Renal pelvis (tissue), 4 donors: ENCODE measurements around the gene KCNC1. TPM values are rescaled to one million over a fixed set of nuclear protein-coding genes. Genes with fewer than 3 reads are reported as not detected.
A peak's percentile ranks its signal among the peaks of the same experiment; 100 is the strongest.

Source experiments
- DNase-seq: peaks from one replicate; pipeline ENCODE4 v3.0.0-alpha.2; 2013
- polyA plus RNA-seq, 3 donors: library from polyadenylated mRNA; unstranded; fragments of 120-200 nt; gene quantifications; one replicate each; pipeline ENCODE4 v1.2.1, GENCODE V29; 2013; ENCODE audit not compliant: insufficient read length in 3 of 3

Gene KCNC1
- polyA plus RNA-seq, 3 donors = 1.1 to 1.8 (median 1.7) TPM

DNA sequence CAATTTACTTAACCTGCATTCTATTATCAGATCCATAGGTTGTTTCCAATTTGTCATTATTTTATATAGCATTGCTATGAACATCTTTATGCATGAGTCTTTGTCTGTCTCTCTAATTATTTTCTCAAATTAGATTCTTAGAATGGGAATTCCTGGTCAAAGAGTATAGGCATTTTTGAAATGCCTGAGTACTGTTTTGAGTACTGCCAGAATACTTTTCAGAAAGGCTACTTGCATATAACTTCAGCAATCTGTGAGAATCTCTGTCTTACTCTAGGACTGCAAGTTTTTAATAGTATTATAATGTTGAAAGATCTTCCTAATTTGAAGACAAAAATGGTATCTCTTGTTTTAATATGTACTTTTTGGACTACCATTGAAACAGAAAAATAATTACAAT lies 56.6 kb downstream of the KCNC1 start:
- DNase-seq = no peak

DNA sequence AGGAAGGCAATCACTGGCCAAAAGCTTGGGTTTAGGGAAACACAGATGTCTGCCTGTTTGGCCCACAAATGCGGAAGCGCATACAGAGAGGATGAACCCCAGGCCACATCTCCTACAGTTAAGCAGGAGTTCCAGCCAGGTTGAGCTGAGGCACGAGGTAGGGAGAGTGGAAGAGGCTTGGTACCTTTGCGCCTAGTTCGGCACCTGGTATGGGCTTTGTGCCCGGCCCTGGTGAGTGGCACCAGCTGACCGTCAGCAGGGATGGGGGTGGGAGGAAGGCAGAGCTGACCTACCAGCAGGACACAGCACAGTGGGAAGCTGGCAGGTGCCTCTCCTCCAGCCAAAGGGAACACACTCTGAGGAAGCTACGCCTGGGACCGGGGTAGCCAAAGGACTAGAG lies 57.6 kb downstream of the KCNC1 start:
- DNase-seq = no peak

DNA sequence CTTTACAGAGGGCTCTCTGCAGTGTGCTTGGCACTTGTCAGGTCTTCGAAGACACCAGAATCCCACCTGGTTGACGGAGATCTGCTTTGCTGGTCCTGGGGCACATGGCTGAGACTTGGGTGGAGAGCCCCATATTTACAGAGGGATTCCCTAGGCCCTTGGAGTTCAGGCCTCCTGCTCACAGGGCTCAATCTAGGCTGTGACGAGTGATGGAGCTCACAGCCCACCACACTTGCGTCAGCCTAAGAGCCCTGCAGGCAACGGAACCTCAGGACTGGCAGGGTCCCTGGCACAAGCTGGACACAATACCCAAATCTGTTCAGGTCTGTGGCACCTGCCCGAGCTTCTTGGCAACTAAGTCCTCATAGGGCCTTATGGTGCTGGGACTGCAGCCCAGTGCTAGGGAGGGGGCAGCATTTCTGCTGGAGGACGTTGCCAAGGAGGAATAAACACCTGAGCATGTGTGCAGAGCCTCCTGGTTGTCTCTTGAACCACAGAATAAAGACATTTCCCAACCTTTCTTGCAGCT lies 59.1 kb downstream of the KCNC1 start:
- no peak for DNase-seq

DNA sequence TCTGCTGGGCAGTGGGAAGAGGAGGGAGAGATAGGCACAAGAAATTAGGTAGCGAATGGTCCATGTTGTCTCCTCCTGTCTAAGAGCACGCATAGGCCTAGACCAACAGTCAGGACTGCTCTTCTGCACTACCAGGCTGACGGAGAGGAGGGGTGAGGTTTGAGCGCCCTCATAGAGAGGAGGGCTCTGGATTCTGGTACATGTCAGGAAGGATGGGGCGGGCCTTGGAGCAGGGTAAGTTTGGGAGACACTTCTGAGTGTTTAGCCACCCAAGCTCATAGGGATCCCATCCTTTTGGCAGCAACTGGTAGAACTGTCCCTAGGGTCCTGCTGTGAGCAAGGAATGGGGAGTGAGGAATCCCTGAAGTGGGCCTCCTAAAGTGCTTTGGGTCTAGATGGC lies 60.4 kb downstream of the KCNC1 start:
- no peak for DNase-seq

DNA sequence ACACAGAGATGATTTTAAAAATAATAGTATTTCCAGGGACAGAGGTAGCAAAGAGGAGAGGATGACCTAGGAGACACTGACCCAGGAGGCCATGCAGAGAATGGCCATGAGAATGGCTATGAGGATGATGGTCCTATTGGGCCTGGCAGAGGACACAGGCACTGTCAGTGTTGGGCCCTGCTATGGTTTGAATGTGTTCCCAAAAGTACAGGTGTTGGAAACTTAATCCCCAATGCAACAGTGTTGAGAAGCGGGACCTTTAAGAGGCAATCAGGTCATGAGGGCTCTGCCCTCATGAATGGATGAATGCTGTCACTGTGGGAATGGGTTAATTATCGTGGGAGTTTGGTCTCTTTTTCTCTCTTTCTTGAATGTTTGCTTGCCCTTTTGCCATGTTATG lies 61.6 kb downstream of the KCNC1 start:
- no peak for DNase-seq

GRCh38 chr11:17798253-17798652 lies 63.7 kb downstream of the KCNC1 start:
- no peak for DNase-seq

DNA sequence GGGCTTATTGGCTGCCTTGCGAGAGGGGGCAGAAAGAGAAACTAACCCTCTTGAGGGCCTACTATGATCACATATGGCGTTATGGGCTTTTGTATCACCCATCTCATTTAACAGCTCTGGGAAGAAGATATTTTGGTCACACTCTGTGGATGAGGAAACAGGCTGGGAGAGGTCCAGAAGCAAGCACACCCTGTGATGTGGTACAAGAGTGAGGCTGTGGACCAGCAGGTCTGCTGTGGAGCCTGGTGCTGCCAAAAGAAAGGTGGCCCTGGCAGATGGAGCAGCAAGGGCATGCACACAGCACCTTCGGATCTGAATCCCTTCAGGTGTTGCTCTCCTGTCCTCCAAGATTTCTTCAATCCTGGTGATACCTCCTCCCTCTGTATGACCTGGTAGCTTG lies 64.1 kb downstream of the KCNC1 start:
- DNase-seq = no peak

DNA sequence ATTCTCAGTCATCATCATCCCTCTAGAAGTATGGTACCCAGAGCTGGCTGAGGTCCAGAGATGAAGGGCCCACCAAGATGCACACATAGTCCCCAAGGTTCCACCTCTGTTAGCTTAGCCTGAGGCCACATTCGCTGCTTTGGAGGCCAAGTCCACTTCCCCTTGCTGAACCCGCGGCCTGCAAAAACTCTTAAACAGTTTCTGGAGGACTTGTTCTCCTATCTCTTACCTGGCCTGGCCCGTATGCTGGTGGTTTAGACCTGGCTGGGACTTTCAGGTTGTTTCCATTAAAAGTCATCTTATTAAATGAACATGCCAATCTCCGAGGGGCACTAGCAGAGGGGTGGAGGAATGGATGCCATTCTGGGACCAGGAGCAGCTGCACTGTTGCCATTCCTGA lies 64.6 kb downstream of the KCNC1 start:
- DNase-seq = no peak

- DNase-seq = no peak
Observed at GRCh38 chr11:17801166-17801565, 66.6 kb downstream of the KCNC1 start.

DNA sequence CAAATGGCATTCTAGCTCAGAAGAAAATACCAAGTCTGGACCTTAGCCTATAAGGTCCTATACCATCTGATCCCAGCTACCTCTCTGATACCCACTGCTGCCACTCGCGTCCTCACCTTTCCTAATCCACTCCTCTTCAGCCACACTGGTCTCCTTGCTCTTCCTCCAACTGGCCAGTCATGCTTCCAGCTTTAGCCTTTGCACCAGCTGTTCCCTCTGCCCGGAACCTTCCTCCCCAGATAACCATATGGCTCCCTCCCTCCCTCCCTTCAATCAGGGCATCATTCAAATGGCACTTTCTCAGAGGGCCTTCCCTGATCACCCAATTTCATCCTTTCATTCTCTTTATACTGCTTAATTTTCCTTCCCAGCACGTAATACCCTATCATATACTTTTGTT lies 67.9 kb downstream of the KCNC1 start:
- DNase-seq = no peak

GRCh38 chr11:17803754-17804334 lies 69.3 kb downstream of the KCNC1 start:
- DNase-seq = no peak

GRCh38 chr11:17805043-17805442 lies 70.5 kb downstream of the KCNC1 start:
- DNase-seq = no peak

- no peak for DNase-seq
Observed at GRCh38 chr11:17805873-17806272, 71.3 kb downstream of the KCNC1 start.

DNA sequence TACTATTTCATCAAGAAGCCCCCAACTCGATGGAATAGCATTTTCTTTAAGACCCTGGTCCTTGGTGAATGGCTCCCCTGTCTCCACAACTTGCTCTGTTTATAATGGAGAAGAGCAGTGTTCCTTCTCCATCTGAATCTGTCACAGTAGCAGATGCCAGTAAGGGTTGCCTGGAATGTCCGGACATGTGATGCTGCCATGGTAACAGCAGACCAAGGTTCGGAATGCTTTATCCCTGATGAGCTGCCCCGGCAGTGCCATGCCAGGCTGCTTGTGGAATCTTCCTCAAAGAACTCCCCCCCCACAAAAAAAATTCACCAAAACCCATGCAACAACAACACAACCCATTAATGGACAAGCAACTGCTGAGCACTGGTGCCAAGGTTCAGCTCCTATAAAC lies 72.5 kb downstream of the KCNC1 start:
- DNase-seq = no peak

DNA sequence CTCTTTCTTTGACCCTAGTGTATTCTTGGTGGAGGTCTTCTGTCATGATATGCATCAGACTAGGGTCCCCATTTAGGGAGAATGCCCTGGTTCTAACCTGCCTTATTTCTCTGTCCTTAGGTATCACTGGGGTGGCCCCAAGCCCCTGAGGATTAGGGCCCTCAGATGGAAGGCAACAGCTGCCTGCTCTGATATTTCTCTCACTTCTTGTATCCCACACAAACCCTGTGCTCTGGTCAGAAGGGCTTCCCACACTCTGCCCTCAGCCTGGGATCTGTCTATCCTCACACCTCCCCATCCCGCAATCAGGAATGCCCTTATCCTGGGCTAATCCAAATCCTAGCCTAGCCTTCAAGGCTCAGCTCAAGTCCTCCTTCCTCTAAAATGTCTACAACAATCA lies 75.5 kb downstream of the KCNC1 start:
- DNase-seq = no peak

DNA sequence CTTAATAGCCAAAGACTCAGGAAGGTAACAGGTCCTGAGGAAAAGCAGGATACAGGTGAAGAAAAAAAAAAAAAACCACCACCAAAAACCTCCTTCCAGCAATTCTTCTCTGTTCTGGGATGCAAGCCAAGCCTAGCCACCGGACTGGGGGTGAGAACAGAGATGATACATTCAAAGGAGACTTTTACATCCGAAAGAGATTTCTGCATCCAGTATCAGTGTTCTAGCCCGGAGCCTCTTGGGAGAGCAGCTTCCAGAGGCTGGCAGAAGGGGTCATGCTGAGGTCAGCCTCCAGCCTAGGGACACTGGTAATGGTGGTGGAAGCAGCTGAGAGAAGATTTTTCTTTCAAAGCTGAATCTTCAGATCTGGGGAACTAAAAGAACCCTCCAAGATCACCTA lies 76.2 kb downstream of the KCNC1 start:
- no peak for DNase-seq

DNA sequence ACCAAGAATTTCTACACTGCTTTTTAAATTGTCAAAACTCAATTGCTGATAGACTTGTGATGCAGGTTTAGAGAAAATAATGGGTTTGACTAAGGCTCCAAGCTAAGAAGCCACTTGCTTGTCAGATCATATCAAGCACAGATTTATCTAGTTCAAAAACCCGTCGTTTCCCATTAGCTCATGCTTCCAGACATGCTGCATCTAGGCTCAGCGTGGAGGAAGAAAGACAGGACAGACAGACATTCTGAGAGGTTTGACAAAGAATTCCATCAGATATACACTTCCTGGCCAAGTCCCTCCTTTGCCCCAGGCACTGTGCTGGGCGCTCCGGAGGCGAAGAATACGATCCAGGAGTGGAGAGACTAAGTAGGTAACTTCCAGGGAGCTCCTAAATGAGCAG lies 76.8 kb downstream of the KCNC1 start:
- no peak for DNase-seq

DNA sequence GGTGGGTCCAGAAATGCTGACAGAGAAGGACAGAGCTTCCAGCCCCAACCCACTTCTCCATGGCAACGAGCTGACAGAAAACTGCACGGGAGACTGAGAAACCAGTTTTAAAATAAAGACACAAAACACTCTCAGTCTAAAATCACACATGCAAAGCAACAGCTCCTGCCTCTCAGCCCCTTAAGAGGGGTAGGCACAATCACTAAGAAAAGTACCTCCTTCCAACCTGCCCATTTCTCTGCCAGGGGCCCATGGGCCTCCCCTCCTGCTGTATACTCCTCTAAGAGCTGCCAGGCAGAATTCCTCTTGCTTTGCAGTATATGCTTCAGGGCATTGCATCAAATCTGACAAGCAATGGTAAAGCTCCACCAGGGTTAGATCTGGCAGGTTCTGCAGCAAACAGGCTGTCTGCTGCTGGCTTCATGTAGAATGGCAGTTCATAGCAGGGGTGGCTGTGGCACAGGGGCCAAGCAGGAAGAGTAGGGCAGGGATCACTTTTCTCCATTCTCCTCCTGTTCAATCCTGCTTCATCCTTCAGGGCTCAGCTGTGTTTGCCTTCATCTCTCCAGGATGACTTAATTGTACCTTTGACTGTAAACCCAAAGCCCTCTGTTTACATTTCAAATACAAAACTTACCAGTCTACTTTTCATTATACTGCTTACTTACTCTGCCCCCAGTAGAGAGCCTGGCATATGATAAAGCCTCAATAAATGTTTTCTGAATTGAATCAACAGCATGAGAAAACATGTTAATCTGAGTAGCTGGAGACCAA lies 77.7 kb downstream of the KCNC1 start:
- no peak for DNase-seq

GRCh38 chr11:17812865-17813187 lies 78.2 kb downstream of the KCNC1 start:
- no peak for DNase-seq

- DNase-seq = peak; percentile 57
Observed at GRCh38 chr11:17813391-17814059, 78.9 kb downstream of the KCNC1 start.

DNA sequence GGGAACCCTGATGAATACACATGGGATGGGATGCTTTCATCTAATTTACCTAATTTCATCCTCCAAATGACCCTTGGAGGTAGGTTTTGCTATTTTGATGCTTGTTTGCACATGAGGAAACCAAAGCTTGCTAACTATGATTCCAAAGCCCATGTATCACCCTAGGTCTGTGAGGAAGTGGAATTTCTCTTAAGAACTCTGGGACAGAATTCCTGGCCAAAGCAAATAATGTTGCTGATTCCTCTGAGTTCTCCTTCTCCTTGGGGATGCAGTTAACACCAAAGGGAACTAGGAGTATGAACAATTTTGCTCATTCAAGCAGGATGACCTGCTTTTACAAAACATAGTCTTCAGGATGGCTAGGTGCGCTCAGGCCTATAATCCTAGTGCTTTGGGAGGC lies 80.0 kb downstream of the KCNC1 start:
- no peak for DNase-seq

GRCh38 chr11:17816232-17816931 lies 81.8 kb downstream of the KCNC1 start:
- DNase-seq = no peak
